Fibroblast of lung (primary cell): ENCODE data around the gene EBF3. TPM values are rescaled to one million over a fixed set of nuclear protein-coding genes. Genes with fewer than 3 reads are reported as not detected.

Source experiments
- DNase-seq, 2 donors: peaks; one replicate each; pipeline versions ENCODE4 v3.0.0 to v3.0.0-alpha.2; 2010; ENCODE audit warnings: low read depth in 2 of 2
- H2AFZ ChIP-seq: 2 replicates; pipeline ENCODE4 v1.5.1; 2012; ENCODE audit warnings: low read length, control low read depth, inconsistent platforms
- H3K27ac ChIP-seq: 2 replicates; pipeline ENCODE4 v1.5.1; 2011; ENCODE audit warnings: low read length, control low read depth; ENCODE audit not compliant: insufficient read depth
- H3K27me3 ChIP-seq: 2 replicates; pipeline ENCODE4 v1.5.1; 2011; ENCODE audit warnings: mild to moderate bottlenecking, low read length; ENCODE audit not compliant: control insufficient read depth, insufficient read depth
- H3K36me3 ChIP-seq: 2 replicates; pipeline ENCODE4 v1.5.1; 2011; ENCODE audit warnings: low read length; ENCODE audit not compliant: control insufficient read depth, insufficient read depth
- H3K4me1 ChIP-seq: 2 replicates; pipeline ENCODE4 v1.5.1; 2011; ENCODE audit warnings: low read length; ENCODE audit not compliant: control insufficient read depth, insufficient read depth; ENCODE audit errors: extremely low read depth
- H3K4me2 ChIP-seq: 2 replicates; pipeline ENCODE4 v1.5.1; 2011; ENCODE audit warnings: low read length, control low read depth; ENCODE audit not compliant: insufficient read depth; ENCODE audit errors: extremely low read depth
- H3K4me3 ChIP-seq, 4 experiments: fragments of 200-600 bp in 1 of 4; sonication (generic) in 1 of 4; replicated peaks in 1 of 4; 2 replicates each; pipeline ENCODE4 v1.5.1; 2011 to 2016; ENCODE audit warnings: low read length in 4 of 4, low read depth in 3 of 4, mild to moderate bottlenecking in 3 of 4, control low read depth in 2 of 4, inconsistent platforms in 1 of 4, mixed read lengths in 1 of 4; ENCODE audit not compliant: insufficient read depth in 1 of 4; ENCODE audit errors: control extremely low read depth in 1 of 4
- H3K79me2 ChIP-seq: 2 replicates; pipeline ENCODE4 v1.5.1; 2012; ENCODE audit warnings: mild to moderate bottlenecking, low read length, inconsistent platforms; ENCODE audit not compliant: control insufficient read depth, insufficient read depth
- H3K9ac ChIP-seq: 2 replicates; pipeline ENCODE4 v1.5.1; 2011; ENCODE audit warnings: mild to moderate bottlenecking, low read length, control low read depth; ENCODE audit not compliant: insufficient read depth
- H3K9me3 ChIP-seq: 2 replicates; pipeline ENCODE4 v1.5.1; 2012; ENCODE audit warnings: low read depth, low read length; ENCODE audit not compliant: control insufficient read depth, insufficient read depth
- H4K20me1 ChIP-seq: 2 replicates; pipeline ENCODE4 v1.5.1; 2011; ENCODE audit warnings: low read length; ENCODE audit not compliant: control insufficient read depth, insufficient read depth; ENCODE audit errors: extremely low read depth
- EZH2 ChIP-seq: IDR thresholded peaks from 2 replicates; pipeline ENCODE4 v1.5.1; 2012; ENCODE audit warnings: low read length, control low read depth, mild to moderate bottlenecking; ENCODE audit errors: missing control alignments
- polyA plus RNA-seq, 2 donors: library from polyadenylated mRNA; depleted of rRNA in 1 of 2; stranded (reverse) in 1 of 2; unstranded in 1 of 2; fragments of >200 nt; gene quantifications; 2 replicates each; pipeline ENCODE4 v1.2.1, GENCODE V29; 2011 to 2012; ENCODE audit warnings: missing spikeins in 1 of 2
- total RNA-seq: library from RNA; depleted of rRNA; stranded (reverse); fragments of >200 nt; gene quantifications from 2 replicates; pipeline ENCODE4 v1.2.1, GENCODE V29; 2014
- TF ChIP-seq, protein P1 (sequence below), 2 donors: IDR thresholded peaks in 1 of 2; conservative IDR thresholded peaks in 1 of 2; 1 replicate in 1 of 2; 2 replicates in 1 of 2; pipeline ENCODE4 v1.5.1; 2011 to 2012; ENCODE audit warnings: low read length in 2 of 2, control low read depth in 1 of 2, inconsistent platforms in 1 of 2, low read depth in 1 of 2, mild to moderate bottlenecking in 1 of 2

EBF3 gene
- total and polyA plus RNA-seq, 2 donors (not counting 1 experiment from before 2014, with no cell fraction given) = 0.12 to 0.17 TPM

DNA sequence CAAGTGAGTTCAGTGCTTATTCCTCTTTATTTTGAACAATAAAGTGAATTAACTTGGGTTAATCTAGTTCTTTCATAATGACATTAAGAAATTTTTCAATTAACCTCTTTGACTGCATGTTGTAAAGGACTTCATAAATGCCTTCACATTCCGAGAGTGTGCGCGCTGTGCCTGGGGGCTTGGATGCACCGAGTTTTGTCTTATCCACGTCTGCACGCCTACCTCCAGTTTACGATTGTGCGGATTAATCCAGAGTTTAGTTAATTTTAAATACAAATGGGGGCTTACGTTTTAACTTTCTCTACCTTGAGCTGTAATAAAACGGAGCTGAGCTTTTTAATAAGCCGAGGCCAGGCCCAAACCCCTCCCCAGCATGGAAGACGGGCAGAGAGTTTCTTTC lies 120.4 kb downstream of the EBF3 start:
- Histone ChIP-seq H3K4me2 (no peak overlapping the region), H3K9ac (no peak overlapping the region), H3K27me3 (no peaks in the 10 kb centered on the region), H2AFZ (no peak overlapping the region), H3K4me3 (no peak overlapping the region), H3K4me1 (no peaks in the 10 kb centered on the region), H3K9me3 (no peaks in the 10 kb centered on the region), H4K20me1 (no peaks in the 10 kb centered on the region), H3K27ac (no peak overlapping the region), H3K79me2 (no peaks in the 10 kb centered on the region), H3K36me3 (no peaks in the 10 kb centered on the region)
- TF ChIP-seq EZH2 = no peak
- TF ChIP-seq, protein P1, sequence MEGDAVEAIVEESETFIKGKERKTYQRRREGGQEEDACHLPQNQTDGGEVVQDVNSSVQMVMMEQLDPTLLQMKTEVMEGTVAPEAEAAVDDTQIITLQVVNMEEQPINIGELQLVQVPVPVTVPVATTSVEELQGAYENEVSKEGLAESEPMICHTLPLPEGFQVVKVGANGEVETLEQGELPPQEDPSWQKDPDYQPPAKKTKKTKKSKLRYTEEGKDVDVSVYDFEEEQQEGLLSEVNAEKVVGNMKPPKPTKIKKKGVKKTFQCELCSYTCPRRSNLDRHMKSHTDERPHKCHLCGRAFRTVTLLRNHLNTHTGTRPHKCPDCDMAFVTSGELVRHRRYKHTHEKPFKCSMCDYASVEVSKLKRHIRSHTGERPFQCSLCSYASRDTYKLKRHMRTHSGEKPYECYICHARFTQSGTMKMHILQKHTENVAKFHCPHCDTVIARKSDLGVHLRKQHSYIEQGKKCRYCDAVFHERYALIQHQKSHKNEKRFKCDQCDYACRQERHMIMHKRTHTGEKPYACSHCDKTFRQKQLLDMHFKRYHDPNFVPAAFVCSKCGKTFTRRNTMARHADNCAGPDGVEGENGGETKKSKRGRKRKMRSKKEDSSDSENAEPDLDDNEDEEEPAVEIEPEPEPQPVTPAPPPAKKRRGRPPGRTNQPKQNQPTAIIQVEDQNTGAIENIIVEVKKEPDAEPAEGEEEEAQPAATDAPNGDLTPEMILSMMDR (conservative IDR thresholded peaks at IDR 0.05 in 1 of 2, IDR thresholded peaks at IDR 0.05 in 1 of 2; ENCODE audit: low read depth in 1 of 2, low read length in 2 of 2) = no peak
- no peak for DNase-seq

DNA sequence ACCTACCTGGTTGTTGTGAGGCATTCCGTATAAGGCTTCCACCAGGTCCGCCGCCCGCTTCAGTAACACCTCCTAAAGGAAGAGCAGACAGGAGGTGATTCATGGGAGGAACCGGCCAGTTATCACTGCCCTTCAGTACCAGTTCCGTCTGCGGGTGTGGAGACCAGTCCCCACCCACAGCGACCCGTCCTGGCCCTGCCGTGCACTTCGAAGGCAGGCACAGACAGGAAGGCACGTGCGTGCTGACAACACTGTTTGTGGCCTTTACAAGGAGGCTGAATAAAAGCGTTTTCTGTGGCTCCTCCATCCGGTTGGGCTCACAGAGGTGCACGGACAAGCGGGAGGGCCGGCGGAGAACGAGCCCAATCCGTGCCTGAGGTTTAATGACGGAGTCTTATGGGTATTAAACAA lies 120.9 kb downstream of the EBF3 start:
- Histone ChIP-seq H3K4me2 (no peak overlapping the region), H3K79me2 (no peaks in the 10 kb centered on the region), H3K4me1 (no peaks in the 10 kb centered on the region), H4K20me1 (no peaks in the 10 kb centered on the region), H3K27ac (no peak overlapping the region), H3K36me3 (no peaks in the 10 kb centered on the region), H2AFZ (no peak overlapping the region), H3K4me3 (no peak overlapping the region), H3K9me3 (no peaks in the 10 kb centered on the region), H3K27me3 (no peaks in the 10 kb centered on the region), H3K9ac (no peak overlapping the region)
- DNase-seq = no peak
- TF ChIP-seq, protein P1 (conservative IDR thresholded peaks at IDR 0.05 in 1 of 2, IDR thresholded peaks at IDR 0.05 in 1 of 2; ENCODE audit: low read depth in 1 of 2, low read length in 2 of 2) = no peak
- TF ChIP-seq EZH2 = no peak

DNA sequence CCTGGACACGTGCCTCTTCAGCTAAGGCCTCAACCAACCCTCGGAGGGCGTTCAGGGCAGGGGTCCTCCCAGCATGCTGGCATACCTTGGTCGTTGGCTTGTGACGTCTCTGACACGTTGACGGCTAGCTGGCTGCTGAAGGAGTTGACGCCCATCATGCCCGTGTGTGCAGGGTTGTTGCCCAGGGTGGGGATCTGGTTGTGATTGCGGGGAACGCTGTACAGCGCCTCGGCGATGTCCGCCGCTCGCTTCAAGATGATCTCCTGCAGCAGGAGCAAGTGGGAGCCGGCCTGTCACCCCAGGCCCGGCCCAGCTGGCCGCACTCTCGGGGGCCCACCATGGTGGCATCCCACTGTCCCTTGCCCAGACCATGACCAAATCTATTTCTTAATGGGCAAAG lies 122.0 kb downstream of the EBF3 start:
- Histone ChIP-seq H3K9ac (no peak overlapping the region), H3K4me2 (no peak overlapping the region), H3K4me3 (no peak overlapping the region), H3K4me1 (no peaks in the 10 kb centered on the region), H3K79me2 (no peaks in the 10 kb centered on the region), H3K36me3 (no peaks in the 10 kb centered on the region), H3K27ac (no peak overlapping the region), H4K20me1 (no peaks in the 10 kb centered on the region), H2AFZ (no peak overlapping the region), H3K9me3 (no peaks in the 10 kb centered on the region), H3K27me3 (no peaks in the 10 kb centered on the region)
- no peak for DNase-seq
- no peak for TF ChIP-seq EZH2
- TF ChIP-seq, protein P1 (conservative IDR thresholded peaks at IDR 0.05 in 1 of 2, IDR thresholded peaks at IDR 0.05 in 1 of 2; ENCODE audit: low read depth in 1 of 2, low read length in 2 of 2) = no peak
